H1 (cell line): ENCODE results near the gene AFAP1L1. TPM values are rescaled to one million over a fixed set of nuclear protein-coding genes. Genes with fewer than 3 reads are reported as not detected.
A peak's percentile ranks its signal among the peaks of the same experiment; 100 is the strongest.

Experiments used
- CTCF ChIA-PET: fragments of 300-600 bp; sonication (Branson Sonifier 250); formaldehyde crosslinking; loops from one replicate; lab custom pipeline; 2021; ENCODE audit not compliant: partially characterized antibody; lab: Charles Lee
- POLR2A ChIA-PET: fragments of 300-600 bp; sonication (Branson Sonifier 250); formaldehyde crosslinking; loops from one replicate; lab custom pipeline; 2021; ENCODE audit warnings: inconsistent platforms; ENCODE audit not compliant: partially characterized antibody; lab: Charles Lee
- DNase-seq, 2 experiments: peaks; one replicate each; pipeline versions ENCODE4 v3.0.0 to v3.0.0-alpha.2; 2010 to 2022; ENCODE audit warnings: low spot score in 2 of 2, low read depth in 1 of 2, mixed read lengths in 1 of 2
- FAIRE-seq: peaks from 2 replicates; lab custom pipeline; 2011; peaks lifted over from hg19 to GRCh38; lab: Jason Lieb, UNC
- H2AFZ ChIP-seq: 2 replicates; pipeline ENCODE4 v1.8.1; 2012; ENCODE audit warnings: low read length, inconsistent platforms
- H2AK5ac ChIP-seq: 2 replicates; pipeline ENCODE4 v1.6.1; 2013; ENCODE audit warnings: low read depth, low read length
- H2BK120ac ChIP-seq: replicated peaks from 2 replicates; pipeline ENCODE3; 2013; ENCODE audit warnings: low read depth, low read length, inconsistent platforms
- H2BK12ac ChIP-seq: 2 replicates; pipeline ENCODE4 v1.6.1; 2013; ENCODE audit warnings: low read depth, low read length
- H2BK15ac ChIP-seq: 2 replicates; pipeline ENCODE4 v1.6.1; 2013; ENCODE audit warnings: low read length
- H2BK20ac ChIP-seq: 2 replicates; pipeline ENCODE4 v1.6.1; 2013; ENCODE audit warnings: low read length
- H2BK5ac ChIP-seq: 2 replicates; pipeline ENCODE4 v1.6.1; 2013; ENCODE audit warnings: low read depth, low read length
- H3K14ac ChIP-seq: 2 replicates; pipeline ENCODE4 v1.6.1; 2013; ENCODE audit warnings: inconsistent platforms; ENCODE audit not compliant: insufficient read length
- H3K18ac ChIP-seq: 2 replicates; pipeline ENCODE4 v1.6.1; 2013; ENCODE audit warnings: low read length; ENCODE audit errors: extremely low read depth
- H3K23ac ChIP-seq: 2 replicates; pipeline ENCODE4 v1.6.1; 2013; ENCODE audit warnings: inconsistent platforms; ENCODE audit not compliant: insufficient read length
- H3K23me2 ChIP-seq: 2 replicates; pipeline ENCODE4 v1.6.1; 2013; ENCODE audit warnings: low read depth, low read length
- H3K27ac ChIP-seq: 2 replicates; pipeline ENCODE4 v1.6.1; 2011; ENCODE audit warnings: low read depth, low read length, inconsistent platforms
- H3K27me3 ChIP-seq, 4 experiments: replicated peaks in 1 of 4; 1 replicate in 1 of 4; 2 replicates in 3 of 4; pipeline versions ENCODE4 v1.6.1 to v1.8.1; 2011 to 2013; ENCODE audit warnings: low read length in 3 of 4, mild to moderate bottlenecking in 3 of 4, inconsistent platforms in 2 of 4, mixed read lengths in 2 of 4, moderate library complexity in 1 of 4; ENCODE audit not compliant: control insufficient read depth in 3 of 4, insufficient read depth in 3 of 4; ENCODE audit errors: extremely low read depth in 1 of 4
- H3K36me3 ChIP-seq, 4 experiments: 2 replicates each; pipeline versions ENCODE4 v1.6.1 to v1.8.1; 2011 to 2013; ENCODE audit warnings: mild to moderate bottlenecking in 4 of 4, low read length in 3 of 4, moderate library complexity in 2 of 4, control low read depth in 1 of 4, inconsistent platforms in 1 of 4; ENCODE audit not compliant: insufficient read depth in 4 of 4, control insufficient read depth in 2 of 4
- H3K4ac ChIP-seq: replicated peaks from 2 replicates; pipeline ENCODE3; 2013; ENCODE audit warnings: low read length, low read depth, mixed read lengths, inconsistent platforms; ENCODE audit not compliant: insufficient read length
- H3K4me1 ChIP-seq, 4 experiments: replicated peaks in 1 of 4; 1 replicate in 1 of 4; 2 replicates in 3 of 4; pipeline versions ENCODE4 v1.6.1 to v1.8.1; 2011 to 2013; ENCODE audit warnings: low read length in 3 of 4, inconsistent platforms in 2 of 4, mixed read lengths in 1 of 4; ENCODE audit not compliant: insufficient read depth in 4 of 4, control insufficient read depth in 3 of 4
- H3K4me2 ChIP-seq, 2 experiments: 2 replicates each; pipeline versions ENCODE4 v1.6.1 to v1.8.1; 2011 to 2013; ENCODE audit warnings: low read depth in 2 of 2, low read length in 2 of 2, control low read depth in 1 of 2, inconsistent platforms in 1 of 2, mild to moderate bottlenecking in 1 of 2; ENCODE audit not compliant: insufficient read depth in 1 of 2
- H3K4me3 ChIP-seq, 4 experiments: fragments of 200-600, 300-600 bp in 1 of 4; sonication (generic), shearing (Covaris generic), sonication (Bioruptor Twin) in 1 of 4; 2 replicates each; pipeline versions ENCODE4 v1.5.1 to v1.8.1; 2011 to 2016; ENCODE audit warnings: low read length in 4 of 4, low read depth in 3 of 4, control low read depth in 2 of 4, inconsistent platforms in 2 of 4, mild to moderate bottlenecking in 2 of 4, mixed read lengths in 1 of 4, moderate library complexity in 1 of 4; ENCODE audit not compliant: insufficient read depth in 2 of 4; ENCODE audit errors: extremely low read depth in 1 of 4
- H3K56ac ChIP-seq: replicated peaks from 2 replicates; pipeline ENCODE3; 2013; ENCODE audit warnings: low read depth, mild to moderate bottlenecking, mixed read lengths, low read length, inconsistent platforms; ENCODE audit not compliant: insufficient read length
- H3K79me1 ChIP-seq: 2 replicates; pipeline ENCODE4 v1.6.1; 2013; ENCODE audit warnings: low read depth, low read length, control low read depth
- H3K79me2 ChIP-seq, 2 experiments: 2 replicates each; pipeline versions ENCODE4 v1.6.1 to v1.8.1; 2012 to 2013; ENCODE audit warnings: low read length in 2 of 2, mild to moderate bottlenecking in 2 of 2, inconsistent platforms in 1 of 2; ENCODE audit not compliant: insufficient read depth in 2 of 2, control insufficient read depth in 1 of 2
- H3K9ac ChIP-seq, 4 experiments: replicated peaks in 1 of 4; 1 replicate in 1 of 4; 2 replicates in 3 of 4; pipeline versions ENCODE4 v1.6.1 to v1.8.1; 2011 to 2013; ENCODE audit warnings: low read depth in 3 of 4, low read length in 3 of 4, control low read depth in 2 of 4, mild to moderate bottlenecking in 2 of 4, moderate library complexity in 2 of 4, inconsistent platforms in 1 of 4; ENCODE audit errors: extremely low read depth in 1 of 4
- H3K9me3 ChIP-seq, 2 experiments: 2 replicates each; pipeline versions ENCODE4 v1.6.1 to v1.8.1; 2012 to 2013; ENCODE audit warnings: mild to moderate bottlenecking in 2 of 2, moderate library complexity in 2 of 2, control low read depth in 1 of 2, inconsistent platforms in 1 of 2, low read depth in 1 of 2, low read length in 1 of 2, mixed read lengths in 1 of 2; ENCODE audit not compliant: insufficient read depth in 2 of 2
- H4K20me1 ChIP-seq, 2 experiments: replicated peaks in 1 of 2; 2 replicates each; pipeline versions ENCODE3 to v1.8.1; 2011 to 2013; ENCODE audit warnings: inconsistent platforms in 2 of 2, low read length in 2 of 2, mild to moderate bottlenecking in 1 of 2; ENCODE audit not compliant: insufficient read depth in 2 of 2, control insufficient read depth in 1 of 2
- H4K5ac ChIP-seq: 2 replicates; pipeline ENCODE4 v1.6.1; 2013; ENCODE audit warnings: low read length, low read depth, mixed read lengths, inconsistent platforms; ENCODE audit not compliant: insufficient read length
- H4K8ac ChIP-seq: 2 replicates; pipeline ENCODE4 v1.8.0; 2013; ENCODE audit warnings: mild to moderate bottlenecking, moderate library complexity, low read length, inconsistent platforms; ENCODE audit not compliant: insufficient read depth; ENCODE audit errors: extremely low read depth
- H4K91ac ChIP-seq: replicated peaks from 2 replicates; pipeline ENCODE3; 2013; ENCODE audit warnings: low read length, mixed read lengths, inconsistent platforms; ENCODE audit not compliant: insufficient read length
- CREB1 ChIP-seq: IDR thresholded peaks from 2 replicates; pipeline ENCODE4 v1.6.1; 2012; ENCODE audit warnings: inconsistent platforms
- CTCF ChIP-seq, 3 experiments: IDR thresholded peaks; 1 replicate in 2 of 3; 2 replicates in 1 of 3; pipeline versions ENCODE4 v1.5.1 to v1.6.1; 2011; ENCODE audit warnings: low read length in 3 of 3, mild to moderate bottlenecking in 3 of 3, inconsistent platforms in 2 of 3, low read depth in 1 of 3, moderate library complexity in 1 of 3; ENCODE audit not compliant: insufficient read depth in 1 of 3; ENCODE audit errors: control extremely low read depth in 1 of 3
- RAD21 ChIP-seq, 2 experiments: IDR thresholded peaks in 1 of 2; conservative IDR thresholded peaks in 1 of 2; 2 replicates each; pipeline ENCODE4 v1.6.1; 2011; ENCODE audit warnings: low read depth in 2 of 2, low read length in 2 of 2, improper control_type of control experiment in 1 of 2, inconsistent platforms in 1 of 2, mild to moderate bottlenecking in 1 of 2, moderate library complexity in 1 of 2
- WGBS, 2 experiments: shearing (Covaris generic) in 1 of 2; methylation state at CpG; one replicate each; pipeline versions ENCODE4 v1.1.6 to v1.1.7; 2013 to 2015; ENCODE audit warnings: low lambda C conversion rate in 2 of 2, mixed read lengths in 2 of 2, inconsistent platforms in 1 of 2, low coverage in 1 of 2, missing lambda C conversion rate in 1 of 2; ENCODE audit not compliant: insufficient replicate concordance in 2 of 2, insufficient coverage in 1 of 2, insufficient read length in 1 of 2; ENCODE audit errors: extremely low coverage in 1 of 2, missing lambda C conversion rate in 1 of 2; 5-methylcytosine and 5-hydroxymethylcytosine counted together
- polyA plus RNA-seq, 7 experiments: library from polyadenylated mRNA; depleted of rRNA in 3 of 7; stranded (reverse) in 5 of 7; unstranded in 2 of 7; fragments of >200 nt in 5 of 7; fragments of 200-250 nt in 2 of 7; gene quantifications; 1 replicate in 5 of 7; 2 replicates in 1 of 7; 4 replicates in 1 of 7; pipeline versions ENCODE4 v1.2.1 to v1.2.3, GENCODE V29; 2011 to 2013; ENCODE audit warnings: missing spikeins in 2 of 7, mixed read lengths in 2 of 7
- total RNA-seq: library from RNA; stranded (reverse); fragmentation: NEBNext Ultra II Directional; extraction: Animal tissue kit (Norgen Biotek cat#: 25700); gene quantifications from 2 replicates; pipeline ENCODE4 v1.2.1, GENCODE V29; 2021

AFAP1L1 gene
- total and polyA plus RNA-seq, 2 of the 8 experiments (the other 6 are each of a cell fraction or from before 2014, with no cell fraction given), result 0.79 to 4.7 TPM

- POLR2A ChIA-PET, result no interaction called here
- DNase-seq, result no peak
Observed at GRCh38 chr5:149268928-149269557, 2.6 kb upstream of the AFAP1L1 start.

More at GRCh38 chr5:149268928-149269557, 2.6 kb upstream of the AFAP1L1 start:
- no peak overlapping the region for H3K9ac ChIP-seq
- H2AK5ac ChIP-seq, result no peak overlapping the region
- H2BK20ac ChIP-seq, result no peak overlapping the region
- no peaks in the 10 kb centered on the region for H3K79me2 ChIP-seq
- H3K36me3 ChIP-seq, result no peaks in the 10 kb centered on the region
- peaks cover 8 to 36% (median 24%) of the 10 kb centered on the region in 4 experiments for H3K27me3 ChIP-seq
- 55 to 100% methylated on average over 1 to 6 of the region's 6 CpGs for WGBS, 2 experiments
- no peak overlapping the region for H4K8ac ChIP-seq
- H3K4me3 ChIP-seq, result no peak overlapping the region
- H3K4me2 ChIP-seq, result no peak overlapping the region
- no peak overlapping the region for H3K23ac ChIP-seq
- H2BK12ac ChIP-seq, result no peak overlapping the region
- no peak overlapping the region for H3K56ac ChIP-seq
- TF ChIP-seq RAD21 (IDR thresholded peaks at IDR 0.05 in 1 of 2, conservative IDR thresholded peaks at IDR 0.05 in 1 of 2; ENCODE audit: low read depth in 2 of 2, low read length in 2 of 2), result peak; percentile 77 to 80
- peak in 2 of 3 experiments; percentile 60 to 69; a peak in 3 of 4 replicates for TF ChIP-seq CTCF (IDR thresholded peaks at IDR 0.05; ENCODE audit: control extremely low read depth in 1 of 3, insufficient read depth in 1 of 3, low read depth in 1 of 3, low read length in 3 of 3)
- TF ChIP-seq CREB1, result no peak
- no peaks in the 10 kb centered on the region for H3K9me3 ChIP-seq
- CTCF ChIA-PET, result interaction anchor here (0.6 to 3.2 kb wide), 45 partner anchors 11 to 536 kb away, joined by 3 to 28 read pairs (median 4); partner anchors contain the start of gene ABLIM3
- H3K18ac ChIP-seq, result no peak overlapping the region
- no peak overlapping the region for H3K27ac ChIP-seq
- H3K4ac ChIP-seq, result no peak overlapping the region
- H3K4me1 ChIP-seq, result peaks cover 7 to 8% (median 7%) of the 10 kb centered on the region in 4 experiments; a peak in 5 of 7 replicates
- H2BK15ac ChIP-seq, result no peak overlapping the region
- H2BK120ac ChIP-seq, result no peak overlapping the region
- peaks cover 8% of the 10 kb centered on the region; the same call in 1 of the 2 replicates for H3K23me2 ChIP-seq
- H4K91ac ChIP-seq, result no peak overlapping the region
- H4K20me1 ChIP-seq, result peaks cover 2 to 3% of the 10 kb centered on the region in 2 experiments
- no peak overlapping the region for H4K5ac ChIP-seq
- no peak overlapping the region for H2BK5ac ChIP-seq
- H3K79me1 ChIP-seq, result no peaks in the 10 kb centered on the region
- H3K14ac ChIP-seq, result no peak overlapping the region
- peak; percentile 82 for FAIRE-seq
- no peak overlapping the region for H2AFZ ChIP-seq
